Panc1 (cell line): ENCODE results near the gene PPFIA4. TPM values are rescaled to one million over a fixed set of nuclear protein-coding genes. Genes with fewer than 3 reads are reported as not detected.

Source experiments
- ATAC-seq: fragments of 200-7000 bp; cut with Tn5 transposase; 2 replicates; pipeline ENCODE4 v1.9.1; 2020; ENCODE audit warnings: mild to moderate bottlenecking, moderate library complexity
- BruUV-seq: library from RNA; stranded (reverse); fragments of 400-500 nt; replicated peaks from 2 replicates; lab custom pipeline; 2021; lab: Mats Ljungman, UMichigan
- CTCF ChIA-PET: fragments of 300-600 bp; sonication (Branson Sonifier 250); formaldehyde crosslinking; loops from one replicate; lab custom pipeline; 2022; ENCODE audit warnings: antibody characterized with exemption; lab: Charles Lee
- POLR2A ChIA-PET: fragments of 300-600 bp; sonication (Branson Sonifier 250); formaldehyde crosslinking; loops from one replicate; lab custom pipeline; 2022; ENCODE audit warnings: antibody characterized with exemption; lab: Charles Lee
- DNase-seq: peaks from one replicate; pipeline ENCODE4 v3.0.0-alpha.2; 2010; ENCODE audit warnings: low read depth, low spot score
- H3K27ac ChIP-seq: 2 replicates; pipeline ENCODE4 v1.5.1; 2011; ENCODE audit warnings: mild to moderate bottlenecking, low read length, inconsistent platforms
- H3K27me3 ChIP-seq: fragments of 200-500 bp; sonication (Bioruptor generic); 2 replicates; pipeline ENCODE4 v1.6.0; 2014; ENCODE audit warnings: low read length, inconsistent platforms; ENCODE audit not compliant: control insufficient read depth, insufficient read depth
- H3K36me3 ChIP-seq: fragments of 200-500 bp; sonication (Bioruptor generic); 2 replicates; pipeline ENCODE4 v1.5.1; 2014; ENCODE audit warnings: inconsistent platforms, mild to moderate bottlenecking, low read length, moderate library complexity; ENCODE audit not compliant: control insufficient read depth, insufficient read depth
- H3K4me1 ChIP-seq: 2 replicates; pipeline ENCODE4 v1.5.1; 2011; ENCODE audit warnings: inconsistent platforms, mild to moderate bottlenecking, low read length, moderate library complexity; ENCODE audit not compliant: control insufficient read depth, insufficient read depth
- H3K4me3 ChIP-seq, 2 experiments: 2 replicates each; pipeline ENCODE4 v1.5.1; 2011 to 2012; ENCODE audit warnings: low read depth in 2 of 2, low read length in 2 of 2, mild to moderate bottlenecking in 2 of 2, inconsistent platforms in 1 of 2, moderate library complexity in 1 of 2
- H3K9me3 ChIP-seq: fragments of 200-500 bp; sonication (Bioruptor generic); 2 replicates; pipeline ENCODE4 v1.5.1; 2014; ENCODE audit warnings: low read depth, mild to moderate bottlenecking, inconsistent platforms, low read length, moderate library complexity; ENCODE audit not compliant: control insufficient read depth, insufficient read depth
- POLR2AphosphoS5 ChIP-seq: IDR thresholded peaks from 2 replicates; pipeline ENCODE4 v1.6.1; 2012; ENCODE audit warnings: mild to moderate bottlenecking, low read depth, low read length, moderate library complexity
- SIN3A ChIP-seq: IDR thresholded peaks from 2 replicates; pipeline ENCODE4 v1.6.1; 2012; ENCODE audit warnings: low read depth, mild to moderate bottlenecking, low read length, moderate library complexity, borderline replicate concordance; ENCODE audit not compliant: insufficient read depth
- in situ Hi-C: cut with HindIII; loops from 2 replicates; pipeline ENCODE4 v1.10.0; 2016; ENCODE audit warnings: low sequenced_read_pairs, low pct_unique_long_range_greater_than_20kb
- intact Hi-C: fragments of 100-400 bp; cut with micrococcal nuclease; formaldehyde crosslinking; loops from one replicate; pipeline ENCODE4 v1.10.0; 2022; ENCODE audit not compliant: unreplicated experiment
- total RNA-seq: library from RNA; stranded (reverse); gene quantifications from one replicate; pipeline ENCODE4 v1.2.1, GENCODE V29; 2021; ENCODE audit not compliant: unreplicated experiment
- TF ChIP-seq, protein P1 (sequence below): fragments of 450-650 bp; IDR thresholded peaks from 2 replicates; pipeline ENCODE4 v1.5.1; 2017; ENCODE audit warnings: mild to moderate bottlenecking
- TF ChIP-seq, protein P2 (sequence below), 2 experiments: IDR thresholded peaks; 2 replicates each; pipeline ENCODE4 v1.6.1; 2011 to 2012; ENCODE audit warnings: low read depth in 2 of 2, control low read depth in 1 of 2, low read length in 1 of 2, mild to moderate bottlenecking in 1 of 2, moderate library complexity in 1 of 2; ENCODE audit not compliant: insufficient read depth in 1 of 2

PPFIA4 gene
- total RNA-seq, 1 experiment from 2014 or later = 1.9 TPM

DNA sequence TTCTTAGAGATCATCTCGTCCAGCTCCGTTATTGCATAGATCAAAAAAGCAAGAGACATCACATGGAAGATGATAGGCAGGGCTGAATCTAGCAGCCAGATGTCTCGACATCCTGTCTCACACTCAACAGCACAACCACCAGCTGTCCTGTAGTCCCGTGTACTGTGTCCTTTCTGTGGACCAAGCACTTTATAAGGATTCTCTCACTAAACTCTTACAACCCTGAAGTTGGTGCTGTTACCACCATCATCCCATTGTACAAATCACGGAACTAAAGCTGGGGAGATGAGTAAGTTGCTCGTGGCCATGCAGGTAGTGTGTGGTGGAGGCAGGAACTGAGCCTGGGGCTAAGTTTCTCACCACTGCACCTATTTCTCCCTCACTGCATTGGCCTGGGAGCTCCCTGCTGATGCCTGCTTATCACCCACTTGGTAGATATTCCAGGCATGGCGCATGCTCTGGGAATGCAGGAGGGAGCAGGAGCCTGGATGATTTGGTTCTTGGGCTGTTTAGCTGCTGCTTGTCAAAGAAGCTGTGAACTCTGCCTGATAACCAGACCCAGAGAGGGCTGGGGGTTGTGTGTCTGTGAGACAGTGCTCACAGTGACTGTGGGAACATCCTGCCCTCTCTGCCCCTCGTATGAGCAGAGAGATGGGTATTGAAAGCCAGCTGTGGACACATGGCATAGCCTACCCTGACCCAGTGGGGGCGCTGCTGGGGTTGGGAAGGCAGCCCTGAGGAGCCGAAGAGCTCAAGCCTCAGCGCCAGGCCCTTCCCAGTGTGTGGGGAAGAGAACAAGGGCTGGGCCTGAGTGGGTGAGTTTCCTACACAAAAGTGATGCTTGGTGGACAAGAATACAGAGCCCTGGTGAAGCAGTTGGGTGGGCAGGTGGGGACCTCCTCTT lies 13.6 kb downstream of the PPFIA4 start:
- Histone ChIP-seq H3K4me1 (no peaks in the 10 kb centered on the region), H3K9me3 (no peaks in the 10 kb centered on the region), H3K4me3 (no peak overlapping the region), H3K36me3 (no peaks in the 10 kb centered on the region), H3K27ac (no peak overlapping the region), H3K27me3 (no peaks in the 10 kb centered on the region)
- CTCF ChIA-PET = interaction anchor here (0.7 to 2.6 kb wide), 17 partner anchors 9 to 231 kb away, joined by 3 to 43 read pairs (median 4); partner anchors contain the start of genes ADORA1 and PPFIA4
- in situ Hi-C loops = no loop called here
- ATAC-seq (peak; percentile 47), DNase-seq (no peak)
- no peak for TF ChIP-seq POLR2AphosphoS5
- TF ChIP-seq, protein P1, sequence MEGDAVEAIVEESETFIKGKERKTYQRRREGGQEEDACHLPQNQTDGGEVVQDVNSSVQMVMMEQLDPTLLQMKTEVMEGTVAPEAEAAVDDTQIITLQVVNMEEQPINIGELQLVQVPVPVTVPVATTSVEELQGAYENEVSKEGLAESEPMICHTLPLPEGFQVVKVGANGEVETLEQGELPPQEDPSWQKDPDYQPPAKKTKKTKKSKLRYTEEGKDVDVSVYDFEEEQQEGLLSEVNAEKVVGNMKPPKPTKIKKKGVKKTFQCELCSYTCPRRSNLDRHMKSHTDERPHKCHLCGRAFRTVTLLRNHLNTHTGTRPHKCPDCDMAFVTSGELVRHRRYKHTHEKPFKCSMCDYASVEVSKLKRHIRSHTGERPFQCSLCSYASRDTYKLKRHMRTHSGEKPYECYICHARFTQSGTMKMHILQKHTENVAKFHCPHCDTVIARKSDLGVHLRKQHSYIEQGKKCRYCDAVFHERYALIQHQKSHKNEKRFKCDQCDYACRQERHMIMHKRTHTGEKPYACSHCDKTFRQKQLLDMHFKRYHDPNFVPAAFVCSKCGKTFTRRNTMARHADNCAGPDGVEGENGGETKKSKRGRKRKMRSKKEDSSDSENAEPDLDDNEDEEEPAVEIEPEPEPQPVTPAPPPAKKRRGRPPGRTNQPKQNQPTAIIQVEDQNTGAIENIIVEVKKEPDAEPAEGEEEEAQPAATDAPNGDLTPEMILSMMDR = peak; percentile 66
- TF ChIP-seq, protein P2, sequence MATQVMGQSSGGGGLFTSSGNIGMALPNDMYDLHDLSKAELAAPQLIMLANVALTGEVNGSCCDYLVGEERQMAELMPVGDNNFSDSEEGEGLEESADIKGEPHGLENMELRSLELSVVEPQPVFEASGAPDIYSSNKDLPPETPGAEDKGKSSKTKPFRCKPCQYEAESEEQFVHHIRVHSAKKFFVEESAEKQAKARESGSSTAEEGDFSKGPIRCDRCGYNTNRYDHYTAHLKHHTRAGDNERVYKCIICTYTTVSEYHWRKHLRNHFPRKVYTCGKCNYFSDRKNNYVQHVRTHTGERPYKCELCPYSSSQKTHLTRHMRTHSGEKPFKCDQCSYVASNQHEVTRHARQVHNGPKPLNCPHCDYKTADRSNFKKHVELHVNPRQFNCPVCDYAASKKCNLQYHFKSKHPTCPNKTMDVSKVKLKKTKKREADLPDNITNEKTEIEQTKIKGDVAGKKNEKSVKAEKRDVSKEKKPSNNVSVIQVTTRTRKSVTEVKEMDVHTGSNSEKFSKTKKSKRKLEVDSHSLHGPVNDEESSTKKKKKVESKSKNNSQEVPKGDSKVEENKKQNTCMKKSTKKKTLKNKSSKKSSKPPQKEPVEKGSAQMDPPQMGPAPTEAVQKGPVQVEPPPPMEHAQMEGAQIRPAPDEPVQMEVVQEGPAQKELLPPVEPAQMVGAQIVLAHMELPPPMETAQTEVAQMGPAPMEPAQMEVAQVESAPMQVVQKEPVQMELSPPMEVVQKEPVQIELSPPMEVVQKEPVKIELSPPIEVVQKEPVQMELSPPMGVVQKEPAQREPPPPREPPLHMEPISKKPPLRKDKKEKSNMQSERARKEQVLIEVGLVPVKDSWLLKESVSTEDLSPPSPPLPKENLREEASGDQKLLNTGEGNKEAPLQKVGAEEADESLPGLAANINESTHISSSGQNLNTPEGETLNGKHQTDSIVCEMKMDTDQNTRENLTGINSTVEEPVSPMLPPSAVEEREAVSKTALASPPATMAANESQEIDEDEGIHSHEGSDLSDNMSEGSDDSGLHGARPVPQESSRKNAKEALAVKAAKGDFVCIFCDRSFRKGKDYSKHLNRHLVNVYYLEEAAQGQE (IDR thresholded peaks at IDR 0.05; ENCODE audit: insufficient read depth in 1 of 2, low read depth in 2 of 2, low read length in 1 of 2) = no peak
- POLR2A ChIA-PET = no interaction called here
- intact Hi-C loops = loop anchor here (1.0 to 5.0 kb wide), 4 partner anchors 77 to 229 kb away; no protein-coding TSS in a partner anchor
- BruUV-seq = no TSS peak

DNA sequence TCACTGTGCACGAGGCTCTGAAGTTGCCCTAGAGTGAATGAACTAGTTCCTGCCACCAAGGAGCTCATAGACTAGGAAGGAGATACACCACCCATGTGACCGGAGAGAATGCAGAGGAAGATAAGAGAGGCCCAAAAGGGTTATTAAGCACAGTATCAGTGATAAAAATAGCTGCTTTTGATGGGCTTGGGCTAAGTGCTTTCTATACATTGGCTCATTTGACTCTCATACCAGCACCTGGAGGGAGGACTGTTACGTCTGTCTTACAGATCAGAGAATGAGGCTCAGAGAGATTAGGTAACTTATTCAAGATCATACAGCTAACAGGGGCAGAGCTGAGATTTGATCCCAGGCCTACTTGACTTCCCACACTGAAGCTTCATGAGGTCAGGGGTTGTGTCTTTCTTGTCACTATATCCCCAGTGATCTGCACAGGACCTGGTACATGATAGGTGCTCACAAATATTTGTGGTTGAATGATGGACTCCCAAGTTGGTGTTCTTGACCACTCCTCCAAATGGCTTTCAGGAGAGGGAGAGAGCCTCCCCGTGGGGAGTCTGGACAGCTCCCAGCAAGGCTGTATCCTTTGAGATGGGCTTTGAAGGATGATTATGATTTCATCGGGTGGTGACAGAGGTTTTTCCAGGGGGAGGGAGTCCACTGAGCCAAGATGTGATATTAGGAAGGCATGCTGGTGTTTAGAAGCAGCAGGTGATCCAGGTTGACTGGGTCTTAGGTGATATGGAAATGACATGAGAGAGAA lies 14.4 kb downstream of the PPFIA4 start:
- Histone ChIP-seq H3K27me3 (no peaks in the 10 kb centered on the region), H3K9me3 (no peaks in the 10 kb centered on the region), H3K36me3 (no peaks in the 10 kb centered on the region), H3K27ac (no peak overlapping the region), H3K4me3 (no peak overlapping the region), H3K4me1 (no peaks in the 10 kb centered on the region)
- intact Hi-C loops = no loop called here
- in situ Hi-C loops = no loop called here
- no peak for ATAC-seq
- no TSS peak for BruUV-seq
- ChIA-PET CTCF (interaction anchor here (0.9 to 2.6 kb wide), 13 partner anchors 10 to 230 kb away, joined by 3 to 43 read pairs (median 4); partner anchors contain the start of gene ADORA1), POLR2A (no interaction called here)
- DNase-seq = no peak
- TF ChIP-seq SIN3A (no peak), POLR2AphosphoS5 (no peak)
